AG04450 (cell line): Measurements from ENCODE around the gene SLC35G4. TPM values are rescaled to one million over a fixed set of nuclear protein-coding genes. Genes with fewer than 3 reads are reported as not detected.

Experiments
- CTCF ChIA-PET: fragments of 300-600, 350-600 bp; formaldehyde crosslinking; extraction: SDS; loops from one replicate; lab custom pipeline; 2022; ENCODE audit warnings: antibody characterized with exemption, inconsistent platforms; lab: Charles Lee
- POLR2A ChIA-PET: fragments of 350-600 bp; formaldehyde crosslinking; extraction: SDS; loops from one replicate; lab custom pipeline; 2021; ENCODE audit warnings: antibody characterized with exemption, inconsistent platforms; lab: Yijun Ruan, JAX
- DNase-seq: peaks from one replicate; pipeline ENCODE4 v3.0.0-alpha.2; 2011; ENCODE audit warnings: low read depth, low spot score
- H3K27ac ChIP-seq: one replicate; pipeline ENCODE4 v1.5.1; 2012; ENCODE audit warnings: low read depth, low read length, control low read depth
- H3K27me3 ChIP-seq: one replicate; pipeline ENCODE4 v1.6.0; 2012; ENCODE audit warnings: low read length; ENCODE audit not compliant: control insufficient read depth, insufficient read depth
- H3K4me3 ChIP-seq: 2 replicates; pipeline ENCODE4 v1.5.1; 2011; ENCODE audit warnings: mild to moderate bottlenecking, low read depth, low read length, control low read depth
- H3K9me3 ChIP-seq: 2 replicates; pipeline ENCODE4 v1.5.1; 2012; ENCODE audit warnings: low read length; ENCODE audit not compliant: control insufficient read depth, insufficient read depth
- CTCF ChIP-seq: IDR thresholded peaks from 2 replicates; pipeline ENCODE4 v1.5.1; 2011; ENCODE audit warnings: low read depth, low read length, control low read depth, inconsistent platforms
- polyA plus RNA-seq: library from polyadenylated mRNA; depleted of rRNA; stranded (reverse); fragments of >200 nt; gene quantifications from 2 replicates; pipeline ENCODE4 v1.2.3, GENCODE V29; 2011

Gene SLC35G4
- polyA plus RNA-seq, 1 experiment: not detected

GRCh38 chr18:11570073-11570588, 39.3 kb upstream of the SLC35G4 start:
- Histone ChIP-seq H3K27ac (no peak overlapping the region), H3K4me3 (no peak overlapping the region), H3K9me3 (no peaks in the 10 kb centered on the region), H3K27me3 (peaks cover 8% of the 10 kb centered on the region)
- TF ChIP-seq CTCF: no peak
- POLR2A ChIA-PET: no interaction called here
- DNase-seq: no peak
- CTCF ChIA-PET: interaction anchor here (1.1 to 2.4 kb wide), 5 partner anchors 9 to 1014 kb away, joined by 3 to 11 read pairs (median 4); no protein-coding TSS in a partner anchor

GRCh38 chr18:11570769-11571412, 38.5 kb upstream of the SLC35G4 start:
- Histone ChIP-seq H3K9me3 (no peaks in the 10 kb centered on the region), H3K27ac (no peak overlapping the region), H3K27me3 (peaks cover 8% of the 10 kb centered on the region), H3K4me3 (no peak overlapping the region)
- ChIA-PET POLR2A (no interaction called here), CTCF (interaction anchor here (1.0 to 2.4 kb wide), 6 partner anchors 10 to 1011 kb away, joined by 3 to 11 read pairs (median 4); no protein-coding TSS in a partner anchor)
- peak; percentile 35; the same call in 1 of the 2 replicates for TF ChIP-seq CTCF
- no peak for DNase-seq

GRCh38 chr18:11572201-11572600, 37.2 kb upstream of the SLC35G4 start:
- no peak for DNase-seq
- no peak for TF ChIP-seq CTCF
- H3K4me3 ChIP-seq: no peak overlapping the region
- peaks cover 5% of the 10 kb centered on the region for H3K27me3 ChIP-seq
- no peaks in the 10 kb centered on the region for H3K9me3 ChIP-seq
- ChIA-PET CTCF (no interaction called here), POLR2A (no interaction called here)
- no peak overlapping the region for H3K27ac ChIP-seq

- TF ChIP-seq CTCF: no peak
- CTCF ChIA-PET: no interaction called here
- Histone ChIP-seq H3K27me3 (peaks cover 5% of the 10 kb centered on the region), H3K9me3 (no peaks in the 10 kb centered on the region), H3K4me3 (no peak overlapping the region), H3K27ac (no peak overlapping the region)
- POLR2A ChIA-PET: no interaction called here
- DNase-seq: no peak
Observed at GRCh38 chr18:11574545-11574944, 34.9 kb upstream of the SLC35G4 start.
